Measurements from ENCODE around the gene CTR9.
A peak's percentile ranks its signal among the peaks of the same experiment; 100 is the strongest.

Gene CTR9

DNA sequence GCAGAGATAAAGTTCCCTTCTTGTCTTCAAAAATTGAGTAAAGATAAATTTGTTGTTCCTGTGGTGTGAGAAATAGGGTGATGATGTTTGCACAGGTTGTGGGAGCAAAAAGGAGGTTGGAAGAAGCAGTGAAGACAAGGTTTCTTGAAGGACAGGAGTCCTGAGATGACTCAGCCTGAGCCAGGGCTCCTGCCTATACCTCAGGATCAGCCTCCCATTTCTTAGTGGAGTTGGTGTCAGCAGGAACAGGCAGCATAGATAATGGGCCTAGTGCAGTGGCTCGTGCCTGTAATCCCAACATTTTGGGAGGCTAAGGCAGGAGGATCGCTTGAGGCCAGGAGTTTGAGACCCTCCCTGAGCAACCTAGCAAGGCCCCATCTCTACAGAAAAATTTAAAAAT is 29.0 kb downstream of the CTR9 start:
- DNase-seq (ENCODE audit: low read depth in 2 of 2), result no peak

DNA sequence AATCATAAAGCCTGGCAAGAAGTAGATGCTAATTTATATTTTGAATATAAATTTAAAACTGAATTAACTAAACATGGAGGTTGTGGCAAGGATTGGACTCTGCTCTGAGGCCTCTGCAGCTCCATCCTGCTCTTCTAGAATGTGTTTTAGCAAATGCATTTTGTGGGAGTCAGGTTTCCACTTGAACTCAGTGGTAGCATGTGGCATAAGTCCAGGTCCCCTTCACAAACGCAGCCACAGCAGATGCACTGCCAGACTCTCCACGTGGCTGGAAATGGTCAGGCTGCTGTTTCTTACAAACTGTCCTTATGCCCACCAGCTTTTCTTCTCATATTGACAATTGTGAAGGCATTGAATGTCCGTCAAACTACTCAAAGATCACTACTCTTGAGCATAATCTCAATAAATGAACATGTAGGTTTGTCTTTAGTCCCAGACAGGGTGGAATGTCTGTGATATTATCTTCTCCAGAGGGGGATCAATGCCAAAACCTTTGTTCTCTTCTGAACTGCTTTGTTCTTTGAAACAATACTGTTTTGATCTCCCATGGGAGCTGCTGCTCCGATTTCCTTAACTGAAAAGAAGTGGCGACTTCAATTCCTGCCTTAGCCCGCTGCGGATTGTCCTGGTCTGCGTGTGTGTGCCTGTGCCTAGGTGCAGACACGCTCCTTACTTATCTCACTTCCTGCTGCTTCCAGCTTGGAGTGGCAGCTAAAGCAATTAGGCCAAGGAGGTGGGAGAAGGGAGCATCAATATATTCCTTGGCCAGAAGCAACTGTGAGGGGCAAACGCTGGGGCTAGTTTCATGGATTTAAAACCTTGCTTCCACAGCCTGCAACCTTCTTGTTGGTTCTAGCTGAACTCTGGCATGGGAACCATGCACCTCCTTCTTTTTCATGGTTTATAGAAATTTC is 33.4 kb downstream of the CTR9 start:
- DNase-seq (ENCODE audit: low read depth in 2 of 2), result no peak

DNA sequence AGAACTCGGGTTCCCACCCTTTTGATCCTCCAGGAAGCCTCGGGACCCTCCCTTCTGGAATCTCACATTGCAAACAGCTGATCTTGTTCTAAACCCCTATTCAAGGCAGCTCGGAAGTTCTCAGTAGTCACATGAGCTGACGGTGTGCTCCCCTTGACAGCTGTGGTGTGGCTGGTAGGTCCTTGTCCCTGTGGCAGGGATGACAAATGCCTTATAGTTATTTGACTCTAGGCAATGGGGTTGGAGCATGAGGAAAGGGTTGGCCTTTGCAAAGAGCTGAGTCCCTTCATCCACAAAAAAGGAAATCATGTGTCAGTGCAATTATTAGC is 34.1 kb downstream of the CTR9 start:
- no peak for DNase-seq (ENCODE audit: low read depth in 2 of 2)

DNA sequence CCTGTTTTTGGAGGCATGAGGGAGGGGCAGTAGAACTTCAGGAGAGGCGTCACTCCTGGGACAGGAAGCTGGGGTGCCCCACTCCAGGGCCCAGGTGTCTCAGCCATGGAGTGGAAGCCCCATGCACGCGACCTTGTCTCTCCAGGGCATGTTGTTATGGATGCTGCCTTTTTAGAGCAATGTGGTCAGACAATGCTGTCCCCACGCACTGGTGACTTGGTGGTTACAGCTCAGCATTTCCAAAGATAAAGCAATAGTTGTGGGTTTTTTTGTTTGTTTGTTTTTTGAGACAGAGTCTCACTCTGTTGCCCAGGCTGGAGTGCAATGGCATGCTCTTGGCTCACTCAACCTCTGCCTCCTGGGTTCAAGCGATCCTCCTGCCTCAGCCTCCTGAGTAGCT is 35.4 kb downstream of the CTR9 start:
- DNase-seq (ENCODE audit: low read depth in 2 of 2), result no peak

DNA sequence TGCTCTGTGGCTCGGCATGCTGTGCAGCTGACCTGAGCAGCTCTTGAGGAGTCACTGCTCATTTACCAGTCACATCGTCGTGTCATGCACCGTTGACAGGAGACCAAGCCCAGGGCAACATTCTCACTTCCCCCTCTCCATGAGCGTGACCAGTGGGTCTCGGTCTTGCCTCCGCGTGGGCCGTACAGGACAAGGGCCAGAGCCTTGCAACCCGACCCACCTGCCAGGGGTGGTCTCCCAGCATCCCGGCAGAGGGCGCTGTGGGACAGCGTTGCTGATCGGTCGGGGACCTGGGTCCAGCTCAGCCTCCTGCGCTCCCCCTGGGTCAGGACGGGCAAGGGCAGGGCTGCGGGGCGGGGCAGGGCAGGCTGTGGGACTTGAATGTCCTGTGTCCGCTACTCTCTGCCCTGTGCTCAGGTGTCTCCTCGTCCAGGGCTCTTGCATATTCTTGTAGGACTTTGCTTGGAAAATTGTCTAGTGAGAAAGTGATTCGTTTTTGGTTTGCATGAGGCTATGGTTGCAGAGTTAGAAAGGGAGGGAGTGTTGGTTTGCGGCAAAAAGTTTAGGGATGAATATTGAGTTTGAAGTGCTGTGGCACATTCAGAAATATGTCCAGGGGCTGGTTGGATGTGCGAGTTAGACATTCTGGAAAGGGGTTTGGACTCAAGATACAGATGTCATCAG is 41.5 kb downstream of the CTR9 start:
- peak; percentile 75 to 86 for DNase-seq (ENCODE audit: low read depth in 2 of 2)

DNA sequence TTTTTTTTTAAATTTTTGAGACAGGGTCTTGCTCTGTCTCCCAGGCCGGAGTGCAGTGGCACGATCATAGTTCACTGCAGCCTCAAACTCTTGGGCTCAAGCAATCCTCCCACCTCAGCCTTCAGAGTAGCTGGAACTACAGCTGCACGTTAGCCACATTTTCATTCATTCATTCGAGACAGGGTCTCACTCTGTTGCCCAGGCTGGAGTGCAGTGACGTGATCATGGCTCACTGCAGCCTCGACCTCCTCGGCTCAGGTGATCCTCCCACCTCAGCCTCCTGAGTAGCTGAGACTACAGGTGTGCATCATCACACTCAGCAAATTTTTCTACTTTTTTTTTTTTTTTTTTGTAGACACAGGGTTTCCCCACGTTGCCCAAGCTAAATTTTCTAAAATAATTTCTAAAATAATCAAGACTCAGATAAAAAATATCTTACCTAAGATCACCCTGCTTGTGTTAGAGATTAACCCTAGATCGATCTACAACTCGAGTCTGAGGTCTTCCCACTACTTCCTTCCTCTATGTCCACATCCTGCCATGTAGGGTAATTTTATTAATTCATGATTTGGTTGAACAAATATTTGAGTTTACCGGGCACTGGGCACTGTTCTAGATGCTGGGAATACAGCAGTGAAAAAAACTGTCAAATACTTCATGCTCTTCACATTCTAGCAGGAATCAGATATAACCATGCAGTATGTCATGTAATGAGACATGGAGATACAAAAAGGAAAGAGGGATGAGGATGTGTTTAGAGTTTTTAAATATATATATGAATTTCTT is 42.6 kb downstream of the CTR9 start:
- DNase-seq (ENCODE audit: low read depth in 2 of 2), result no peak

DNA sequence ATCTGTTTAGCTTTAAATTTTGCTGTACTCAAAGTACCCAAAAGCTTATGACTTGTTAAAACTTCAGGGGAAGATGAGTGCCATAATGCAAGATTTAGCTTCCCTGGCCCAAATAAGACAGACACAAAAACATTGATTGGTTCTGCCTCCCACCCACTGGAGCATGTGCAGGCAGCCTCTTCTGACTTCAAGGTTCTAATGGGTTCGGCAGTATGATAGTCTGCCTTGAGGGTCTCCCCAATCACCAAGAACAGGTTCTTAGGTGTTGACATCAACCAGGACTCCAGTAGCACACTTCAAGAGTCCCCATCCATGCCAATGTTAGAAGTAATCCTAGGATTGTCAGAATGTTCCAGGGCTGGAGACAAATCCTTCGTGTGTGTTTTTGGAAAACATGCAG is 45.1 kb downstream of the CTR9 start:
- DNase-seq (ENCODE audit: low read depth in 2 of 2), result no peak

DNA sequence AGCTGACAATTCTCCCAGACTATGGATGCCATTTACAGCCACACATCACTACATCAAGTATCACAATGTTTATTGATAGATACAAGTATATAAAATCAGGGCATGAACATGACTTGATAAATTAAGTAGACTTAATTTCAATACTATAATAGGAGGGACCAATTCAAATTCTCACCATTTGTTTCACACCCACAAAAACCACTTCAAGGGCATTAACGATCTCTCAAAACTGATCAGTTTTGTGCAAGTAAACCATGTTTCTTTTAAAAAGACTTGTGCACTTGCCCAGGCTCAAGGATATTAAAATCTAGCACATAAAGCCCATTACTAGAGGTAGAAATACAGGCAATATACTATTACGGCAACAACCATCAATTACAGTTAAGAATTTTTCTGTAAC is 46.0 kb downstream of the CTR9 start:
- no peak for DNase-seq (ENCODE audit: low read depth in 2 of 2)

DNA sequence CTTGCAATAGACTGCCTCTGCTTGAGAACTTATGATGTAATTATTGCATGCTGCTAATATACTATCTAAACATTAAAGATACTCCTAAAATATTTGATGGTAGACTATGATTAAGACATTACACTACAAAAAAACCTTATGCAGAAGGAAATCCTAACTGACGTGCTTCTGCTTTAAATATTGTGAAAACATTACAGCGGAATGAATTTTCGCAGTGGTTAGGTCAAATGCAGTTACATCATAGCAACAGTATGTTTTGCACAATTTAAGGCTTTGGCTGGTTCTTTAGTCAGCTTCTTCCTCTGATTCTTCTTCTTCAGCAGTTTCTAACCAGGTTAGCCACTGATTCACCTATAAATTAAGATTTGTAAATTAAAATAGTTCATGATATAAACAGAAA is 46.5 kb downstream of the CTR9 start:
- no peak for DNase-seq (ENCODE audit: low read depth in 2 of 2)

DNA sequence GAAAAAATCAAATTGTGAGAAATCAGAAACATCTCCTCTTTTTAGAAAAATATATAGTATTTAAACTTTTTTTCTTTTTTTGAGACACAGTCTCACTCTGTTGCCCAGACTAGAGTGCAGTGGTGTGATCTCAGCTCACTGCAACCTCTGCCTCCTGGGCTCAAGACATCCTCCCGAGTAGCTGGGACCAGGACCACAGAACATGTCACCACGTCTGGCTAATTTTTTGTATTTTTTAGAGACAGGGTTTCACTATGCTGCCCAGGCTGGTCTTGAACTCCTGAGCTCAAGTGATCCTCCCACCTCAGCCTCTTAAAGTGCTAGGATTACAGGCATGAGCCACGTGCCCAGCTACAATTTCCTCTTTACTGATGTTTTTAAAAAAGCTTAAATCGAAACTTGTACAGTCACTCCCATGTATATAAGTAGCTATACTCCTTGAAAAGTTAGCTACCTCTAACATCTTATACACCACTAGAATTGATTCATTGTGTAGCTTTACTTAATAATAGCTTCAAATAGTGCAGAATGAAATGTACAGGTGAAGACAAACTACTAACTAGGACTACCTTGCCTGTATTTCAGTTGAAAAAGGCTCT is 47.4 kb downstream of the CTR9 start:
- no peak for DNase-seq (ENCODE audit: low read depth in 2 of 2)

DNA sequence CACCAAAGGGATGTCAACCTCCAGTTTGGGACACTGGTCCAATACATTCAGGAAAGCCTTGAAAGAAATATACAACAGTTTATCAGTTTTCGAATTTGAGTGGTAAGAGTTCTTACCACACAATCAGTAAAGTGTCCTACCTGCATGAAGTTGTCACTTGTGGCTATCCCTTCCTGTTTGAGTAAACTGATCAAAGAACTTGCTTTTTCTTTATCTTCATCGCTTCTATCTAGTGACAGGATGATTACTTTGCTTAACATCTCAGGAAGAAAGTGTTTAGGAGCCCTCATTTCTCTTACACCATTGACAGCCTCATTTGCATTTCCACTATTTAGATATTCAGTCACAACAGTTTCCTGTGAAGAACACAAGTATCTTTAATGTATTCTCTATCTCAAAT is 49.2 kb downstream of the CTR9 start:
- no peak for DNase-seq (ENCODE audit: low read depth in 2 of 2)

DNA sequence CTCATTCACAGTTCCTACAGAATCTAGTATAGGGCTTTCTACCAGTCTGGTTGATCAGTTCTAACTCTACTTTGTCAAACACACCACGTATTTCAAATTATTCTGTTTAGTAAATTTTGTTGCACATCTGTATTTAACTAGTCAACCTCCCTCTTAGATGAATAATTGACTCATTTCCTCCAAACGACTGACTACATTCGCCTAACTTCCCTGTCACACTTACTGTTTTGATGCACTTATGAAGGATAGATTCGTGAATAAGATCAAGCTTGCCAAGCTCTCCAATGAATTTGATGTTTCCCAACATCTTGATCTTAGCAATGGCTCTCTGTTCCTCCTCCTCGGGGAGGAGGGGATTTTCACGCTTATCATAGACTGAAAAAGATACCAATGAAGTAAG is 52.6 kb downstream of the CTR9 start:
- DNase-seq (ENCODE audit: low read depth in 2 of 2), result no peak

DNA sequence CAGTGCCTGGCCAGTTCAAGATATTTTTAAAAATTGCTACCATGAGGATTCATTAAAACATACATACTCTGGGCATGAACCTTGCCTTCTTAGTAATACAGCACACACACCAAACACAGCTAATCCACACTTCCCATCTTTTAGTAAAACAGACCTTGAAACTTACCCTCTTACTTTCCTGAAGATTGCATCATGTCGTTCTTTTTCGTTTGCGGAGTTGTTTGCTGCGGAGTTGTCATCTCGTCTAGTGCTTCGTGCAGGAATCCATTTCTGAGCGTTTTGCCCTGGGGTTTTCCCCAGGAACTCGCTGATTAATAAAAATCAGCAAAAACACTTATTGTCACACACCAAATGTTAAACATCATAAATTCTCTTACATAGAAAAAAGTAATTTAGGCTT is 54.7 kb downstream of the CTR9 start:
- DNase-seq (ENCODE audit: low read depth in 2 of 2), result no peak

DNA sequence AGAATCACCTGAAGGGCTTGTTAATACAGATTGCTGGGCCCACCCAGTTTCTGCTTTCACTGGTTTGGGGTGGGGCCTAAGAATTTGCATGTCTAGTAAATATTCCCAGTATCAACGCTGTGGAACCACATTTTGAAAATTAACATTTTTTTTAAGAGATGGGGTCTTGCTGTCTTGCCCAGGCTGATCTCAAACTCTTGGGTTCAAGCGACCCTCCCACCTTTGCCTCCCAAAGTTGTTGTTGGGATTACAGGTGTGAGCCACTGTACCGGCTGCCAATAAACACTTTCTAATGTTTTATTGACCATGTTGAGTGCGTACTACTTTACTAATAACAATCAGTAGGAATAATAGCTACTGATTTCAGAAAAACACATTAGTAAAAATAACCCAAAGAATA is 55.2 kb downstream of the CTR9 start:
- DNase-seq (ENCODE audit: low read depth in 2 of 2), result no peak

DNA sequence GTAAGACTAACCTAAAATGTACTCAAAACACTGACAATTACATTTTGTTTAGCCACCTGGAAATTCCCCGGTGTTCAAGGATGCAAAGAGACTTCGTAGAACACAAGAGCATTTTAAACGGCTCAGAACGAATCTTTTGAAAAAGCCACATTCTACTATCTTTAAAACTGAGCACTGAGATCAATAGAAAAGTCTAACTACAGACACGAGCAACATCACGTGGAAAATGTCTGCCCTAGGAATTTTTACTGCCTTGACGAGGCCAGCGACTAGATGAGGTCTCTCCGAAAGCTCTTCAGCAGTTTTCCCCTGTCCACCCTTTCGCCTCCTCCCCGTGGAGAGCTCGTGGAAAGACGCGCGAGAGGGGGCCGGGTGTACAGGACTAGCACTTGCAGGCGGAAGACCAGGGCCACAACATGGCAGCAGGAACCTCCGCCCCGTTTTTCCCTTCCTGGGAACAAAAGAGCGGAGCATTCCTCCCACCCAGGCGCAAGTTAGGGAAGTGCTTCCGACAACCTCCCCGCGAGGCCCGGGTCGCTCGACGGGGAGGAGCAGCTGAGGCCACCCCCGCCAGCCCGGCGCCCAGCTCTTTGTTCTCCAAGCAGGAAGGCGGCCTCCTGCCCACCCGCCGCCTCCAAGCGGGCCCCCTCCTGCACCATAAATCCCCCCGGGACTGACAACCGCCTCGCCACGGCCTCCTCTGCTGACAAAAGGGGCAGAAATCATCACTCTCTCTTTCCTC is 56.6 kb downstream of the CTR9 start:
- peak in 1 of 2 donors; percentile 20 for DNase-seq (ENCODE audit: low read depth in 2 of 2)

DNA sequence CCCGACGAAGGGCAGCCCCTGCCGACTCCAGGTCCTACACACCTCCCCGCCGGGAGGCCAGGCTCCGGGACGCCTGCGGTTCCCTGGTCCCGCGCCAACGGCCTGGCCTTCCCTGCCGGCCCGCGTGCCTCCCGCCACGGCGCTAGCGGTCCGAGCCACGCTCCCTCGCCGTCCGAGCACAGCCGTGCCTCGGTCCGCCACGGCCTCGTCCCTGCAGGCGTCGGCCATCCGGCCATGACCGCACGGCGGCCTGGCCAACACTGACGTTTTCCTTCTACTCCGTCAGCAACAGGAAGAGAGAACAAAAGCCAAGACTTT is 57.1 kb downstream of the CTR9 start:
- no peak for DNase-seq (ENCODE audit: low read depth in 2 of 2)

DNA sequence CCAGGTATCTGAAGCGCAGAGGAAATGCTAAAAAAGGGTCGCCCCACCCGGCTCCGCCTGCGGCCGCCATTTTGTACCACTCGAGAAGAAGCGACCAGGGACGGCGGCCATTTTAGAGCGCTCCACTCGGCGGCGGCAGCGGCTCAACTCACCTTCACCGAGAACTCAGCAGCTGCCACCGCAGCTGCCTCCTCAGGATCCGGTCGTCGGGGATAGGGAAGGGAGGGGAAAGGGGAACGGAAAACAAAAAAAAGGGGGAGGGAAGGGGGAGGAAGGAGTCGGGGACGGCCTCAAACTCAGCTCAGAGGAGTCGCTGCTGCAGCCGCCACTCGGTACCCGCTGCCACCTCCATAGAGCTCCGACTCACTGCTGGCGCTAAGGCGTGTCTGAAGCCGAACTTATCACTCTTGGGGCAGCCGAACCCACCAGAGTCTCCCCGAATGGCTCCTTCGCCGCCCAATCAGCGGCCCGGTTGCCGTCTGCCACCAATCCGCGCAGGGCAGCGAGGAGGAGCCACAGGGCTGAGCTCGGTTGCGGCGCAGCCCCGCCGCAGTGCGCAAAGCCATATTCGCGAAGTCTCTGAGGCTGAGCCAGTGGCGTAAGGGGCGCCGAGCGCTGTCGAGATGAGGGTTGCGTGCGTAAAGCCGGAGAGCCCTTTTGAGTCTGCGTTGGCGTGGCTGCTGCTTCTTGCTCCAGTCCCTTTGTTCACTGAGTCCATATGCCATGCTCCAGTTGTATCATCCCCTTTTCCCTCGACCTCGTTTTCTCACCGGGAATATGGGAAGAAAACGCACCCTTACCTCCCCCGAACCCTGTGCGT is 57.7 kb downstream of the CTR9 start, which contains the start of gene EIF4G2:
Gene EIF4G2, minus strand, starts transcription at position 374 of the 820 bp plus-strand sequence.
- DNase-seq (ENCODE audit: low read depth in 2 of 2), result peak; percentile 93

DNA sequence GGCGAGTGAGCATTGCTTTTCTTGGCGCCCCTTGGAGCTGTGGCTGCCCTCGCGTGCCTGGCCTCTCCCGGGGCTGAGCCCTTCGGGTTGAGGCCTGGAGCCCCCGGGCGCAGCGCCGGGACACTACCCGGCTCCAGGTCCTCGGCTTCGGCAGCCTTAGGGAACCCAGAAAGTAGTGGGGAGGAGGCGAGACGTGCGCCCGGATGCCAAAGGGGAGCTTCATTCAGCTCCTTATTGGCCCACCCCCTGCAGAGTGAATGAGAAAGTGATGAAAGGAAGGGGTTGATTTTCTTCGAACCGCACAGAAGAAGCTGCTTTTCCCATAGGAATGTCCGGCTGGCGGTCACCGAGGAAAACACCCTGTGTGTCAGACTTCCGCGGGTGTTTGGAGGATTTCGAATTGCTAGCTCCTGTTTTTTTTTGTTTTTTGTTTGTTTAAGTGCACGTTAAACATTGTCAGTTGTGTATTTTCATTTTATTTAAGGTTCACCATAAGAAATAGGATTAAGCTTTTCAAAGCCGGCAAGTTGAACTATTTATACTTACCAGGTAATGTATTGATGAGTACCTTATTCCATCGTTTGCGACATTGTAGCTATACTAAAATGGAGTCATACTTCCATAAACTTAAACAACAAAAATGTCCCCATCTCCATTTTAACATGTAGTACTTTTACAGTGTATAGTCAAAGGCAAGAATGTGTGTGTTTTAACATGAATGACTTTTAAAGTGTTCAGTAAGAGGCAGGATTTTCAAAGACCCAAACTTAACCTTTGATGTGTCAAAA is 58.5 kb downstream of the CTR9 start:
- DNase-seq (ENCODE audit: low read depth in 2 of 2), result peak in 1 of 2 donors; percentile 19

DNA sequence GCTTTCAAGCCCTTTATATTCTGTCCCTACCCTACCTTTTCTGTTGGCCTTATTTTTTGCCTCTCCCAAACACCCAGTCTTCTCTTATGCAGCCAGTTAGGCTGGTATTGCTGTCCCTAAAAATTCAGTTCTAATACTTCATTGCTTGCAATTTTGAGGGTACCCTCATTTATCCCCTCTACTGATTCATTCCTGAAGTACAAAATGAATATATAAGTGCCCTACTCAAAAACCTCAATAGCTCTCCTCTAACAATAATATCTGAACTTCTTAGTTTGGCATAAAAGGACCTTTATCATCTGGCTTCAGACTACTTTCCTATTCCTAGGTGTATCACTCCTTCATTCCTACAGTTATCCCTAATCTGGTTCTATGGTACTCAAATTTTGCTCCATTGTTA is 62.9 kb downstream of the CTR9 start:
- DNase-seq (ENCODE audit: low read depth in 2 of 2), result no peak

DNA sequence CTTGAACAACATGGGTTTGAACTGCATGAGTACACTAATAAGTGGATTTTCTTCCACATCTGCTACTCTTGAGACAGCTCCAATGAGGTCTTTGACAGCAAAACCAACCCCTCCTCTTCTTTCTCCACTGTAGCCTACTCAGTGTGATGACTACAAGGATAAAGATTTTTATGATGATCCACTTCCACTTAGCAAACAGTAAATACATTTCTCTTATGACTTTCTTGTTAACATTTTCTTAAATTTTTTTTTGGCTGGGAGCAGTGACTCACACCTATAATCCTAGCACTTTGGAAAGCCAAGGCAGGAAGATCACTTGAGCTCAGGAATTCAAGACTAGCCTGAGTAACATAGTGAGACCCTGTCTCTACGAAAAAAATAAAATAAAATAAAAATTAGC is 67.5 kb downstream of the CTR9 start:
- DNase-seq (ENCODE audit: low read depth in 2 of 2), result no peak

Data from activated CD4-positive, alpha-beta T cell treated with anti-CD3 and anti-CD28 coated beads for 24 hours (primary cell).